Renal pelvis (tissue), 4 donors: ENCODE results near the gene ISYNA1. TPM values are rescaled to one million over a fixed set of nuclear protein-coding genes. Genes with fewer than 3 reads are reported as not detected.

ENCODE experiments used
- DNase-seq: peaks from one replicate; pipeline ENCODE4 v3.0.0-alpha.2; 2013
- polyA plus RNA-seq, 3 donors: library from polyadenylated mRNA; unstranded; fragments of 120-200 nt; gene quantifications; one replicate each; pipeline ENCODE4 v1.2.1, GENCODE V29; 2013; ENCODE audit not compliant: insufficient read length in 3 of 3

Gene ISYNA1
- polyA plus RNA-seq, 3 donors: 115 to 147 (median 133) TPM

DNA sequence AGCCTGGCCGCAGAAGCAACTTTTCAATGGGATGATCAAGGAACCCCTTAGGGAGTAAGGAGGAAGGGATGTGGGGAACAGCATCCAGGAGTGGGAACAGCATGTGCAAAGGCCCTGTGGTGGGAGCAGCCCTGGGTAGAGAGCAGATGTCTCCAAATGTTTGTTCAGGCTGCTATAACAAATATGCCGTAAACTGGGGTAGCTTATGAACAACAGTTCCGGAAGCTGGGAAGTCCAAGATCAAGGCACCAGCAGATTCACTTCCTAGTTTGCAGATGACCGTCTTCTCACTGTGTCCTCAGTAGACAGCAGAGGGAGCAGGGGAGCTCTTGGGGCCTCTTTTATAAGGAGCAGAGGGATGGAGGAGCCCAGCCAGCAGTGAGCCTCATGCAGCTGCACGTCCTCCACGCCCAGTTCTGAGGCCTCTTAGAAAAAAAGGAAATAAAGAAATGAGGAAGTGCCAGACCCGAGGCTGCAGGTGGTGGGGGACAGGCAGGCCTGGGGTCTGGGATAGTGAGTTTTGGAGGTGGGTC is 36.3 kb downstream of the ISYNA1 start:
- DNase-seq: no peak

DNA sequence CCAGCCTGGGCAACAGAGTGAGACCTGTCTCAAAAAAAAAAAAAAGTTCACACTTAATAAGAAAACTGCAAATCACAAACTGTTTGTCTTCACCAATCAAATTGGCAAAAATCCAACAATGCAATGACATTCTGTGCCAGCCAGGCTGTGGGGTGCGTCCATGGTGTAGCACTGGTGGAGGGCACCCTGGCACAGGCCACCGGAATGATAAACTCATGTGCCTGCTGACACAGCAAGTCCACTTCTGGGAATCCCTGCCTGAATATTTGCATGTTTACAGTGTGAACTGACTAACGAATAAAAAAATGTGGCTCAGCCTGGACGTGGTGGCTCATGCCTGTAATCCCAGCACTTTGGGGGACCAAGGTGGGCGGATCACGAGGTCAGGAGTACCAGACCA is 38.9 kb downstream of the ISYNA1 start:
- no peak for DNase-seq

DNA sequence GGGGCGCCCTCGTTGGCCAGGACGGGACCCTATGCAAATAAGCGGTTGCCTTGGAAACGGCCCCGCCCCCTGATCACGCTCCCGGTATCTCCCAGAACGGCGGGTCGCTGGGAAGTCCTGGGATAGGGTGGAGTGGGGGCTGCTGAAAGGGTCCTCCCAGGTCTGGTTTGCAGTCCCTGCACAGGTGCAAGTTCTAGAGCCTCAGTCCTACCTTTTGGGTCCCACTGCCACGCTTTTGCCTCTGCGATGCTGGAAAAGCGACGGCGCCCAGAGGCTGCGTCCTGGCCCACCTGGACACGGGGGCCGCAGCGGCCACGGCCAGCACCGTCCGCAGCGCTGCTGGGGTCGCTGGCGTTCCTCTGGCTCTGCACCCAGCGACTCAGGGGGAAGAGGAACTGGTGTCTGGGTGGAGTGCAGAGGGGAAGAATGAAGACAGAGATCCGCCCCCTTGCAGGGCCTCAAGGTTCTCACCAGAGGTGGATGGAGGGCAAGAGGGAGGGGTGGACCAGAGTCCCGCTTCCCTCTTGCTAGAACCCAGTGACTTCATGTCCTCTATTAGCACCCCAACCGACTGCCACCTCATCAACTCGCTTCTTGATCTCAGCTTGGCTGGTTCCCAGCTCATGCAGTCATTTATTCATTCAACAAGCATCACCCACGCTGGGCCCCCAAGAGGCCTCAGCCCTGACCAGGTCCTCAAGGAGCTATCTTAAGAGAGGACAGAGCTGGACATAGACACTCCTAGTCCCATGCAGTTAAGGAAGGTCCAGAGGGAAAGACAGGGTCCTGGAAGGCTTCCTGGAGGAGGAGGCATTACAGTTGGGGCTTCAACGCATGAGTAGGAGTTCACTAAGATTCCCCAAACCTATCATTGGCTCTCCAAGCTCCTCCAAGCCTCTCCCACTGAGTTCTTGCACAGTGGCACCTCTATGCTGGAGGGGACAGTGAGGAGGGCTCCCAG is 40.4 kb downstream of the ISYNA1 start, which contains the start of gene LRRC25:
Gene LRRC25, minus strand, starts transcription at position 381 of the 961 bp plus-strand sequence. CDS start 659 bp downstream, outside the sequence.
- no peak for DNase-seq

DNA sequence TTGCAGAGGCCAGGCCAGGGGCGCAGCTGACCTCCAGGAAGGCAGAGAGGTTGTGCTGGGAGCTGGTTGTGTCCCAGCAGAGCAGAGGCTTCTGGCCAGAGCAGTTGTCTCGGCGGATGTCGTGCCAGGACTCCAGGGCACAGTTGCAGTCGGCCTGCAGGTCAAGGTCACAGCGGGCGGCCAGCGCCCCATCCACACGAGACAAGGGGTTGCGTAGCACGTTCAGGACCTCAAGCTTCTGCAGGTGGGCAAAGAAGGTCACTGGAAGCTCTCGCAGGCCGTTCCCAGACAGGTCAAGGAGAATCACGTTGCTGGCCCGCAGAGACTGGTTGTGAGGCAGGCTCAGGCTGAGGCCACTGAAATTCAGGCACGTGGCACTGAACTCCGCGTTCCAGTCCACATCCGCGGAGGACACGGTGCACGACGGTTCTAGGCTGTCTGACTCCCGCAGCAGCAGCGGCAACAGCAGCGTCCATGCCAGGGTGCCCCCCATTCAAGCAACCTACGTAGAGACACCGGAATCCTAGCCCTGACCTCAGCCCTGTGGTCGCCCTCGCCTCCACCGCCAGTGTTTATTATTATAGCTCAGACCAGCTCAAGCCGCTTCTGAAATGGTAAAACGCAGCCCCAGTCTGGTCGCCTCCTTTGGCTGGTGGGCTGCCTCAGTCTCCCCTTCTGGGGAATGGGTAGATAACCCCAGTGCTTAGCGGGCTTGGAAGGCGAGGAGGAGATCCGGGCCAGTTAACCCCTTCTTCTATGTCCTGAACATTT is 41.3 kb downstream of the ISYNA1 start:
- DNase-seq: no peak

DNA sequence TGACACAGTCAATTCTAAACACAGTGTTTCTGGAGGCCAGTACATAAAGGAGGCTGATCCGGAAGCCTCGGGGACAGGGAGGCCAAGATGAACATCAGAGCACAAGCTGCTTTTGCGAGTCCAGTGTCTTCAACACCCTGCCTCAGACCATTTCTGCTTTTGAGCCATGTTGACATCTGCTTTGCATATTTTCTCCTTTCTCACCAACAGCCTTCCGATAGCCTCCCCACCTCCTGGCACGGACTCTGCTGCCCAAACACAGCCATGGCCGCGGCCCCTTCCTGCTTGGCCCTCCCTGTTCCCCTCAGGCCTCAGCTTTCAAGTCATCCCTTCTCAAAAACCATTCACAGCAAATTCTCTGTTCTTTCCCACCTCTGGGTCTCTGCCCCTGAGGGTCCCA is 44.1 kb downstream of the ISYNA1 start:
- DNase-seq: no peak

DNA sequence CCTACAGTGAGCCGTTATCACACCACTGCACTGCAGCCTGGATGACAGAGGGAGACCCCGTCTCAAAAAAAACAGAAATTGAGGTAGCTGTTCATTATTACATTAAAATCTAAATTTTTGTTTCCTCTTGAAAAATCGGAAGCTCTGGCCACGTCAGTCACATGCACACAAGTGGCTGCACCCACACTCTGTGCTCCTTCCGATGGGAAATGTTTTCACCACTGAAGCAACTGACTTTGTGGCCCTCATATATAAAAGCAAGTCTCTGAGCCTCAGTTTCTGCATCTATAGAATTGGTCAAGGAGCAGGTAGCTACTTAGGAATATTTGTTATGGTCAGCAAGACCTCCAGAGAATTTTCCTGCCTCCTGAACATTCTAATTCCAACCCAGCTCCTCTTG is 45.0 kb downstream of the ISYNA1 start:
- no peak for DNase-seq

DNA sequence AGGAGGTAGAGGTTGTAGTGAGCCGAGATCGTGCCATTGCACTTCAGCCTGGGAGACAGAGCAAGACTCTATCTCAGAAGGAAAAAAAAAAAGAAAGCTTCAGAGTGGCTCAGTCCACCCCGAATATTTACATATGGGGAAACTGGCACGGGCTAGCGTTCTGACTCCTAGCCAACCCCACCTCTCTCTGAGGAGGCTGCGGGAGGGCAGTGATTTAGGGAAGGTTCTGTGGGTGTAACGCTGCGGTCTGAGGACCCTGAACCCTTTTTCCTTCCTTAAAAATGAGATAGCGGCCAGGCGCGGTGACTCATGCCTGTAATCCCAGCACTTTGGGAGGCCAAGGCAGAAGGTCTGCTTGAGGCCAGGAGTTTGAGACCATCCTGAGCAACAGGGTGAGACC is 45.5 kb downstream of the ISYNA1 start:
- no peak for DNase-seq

DNA sequence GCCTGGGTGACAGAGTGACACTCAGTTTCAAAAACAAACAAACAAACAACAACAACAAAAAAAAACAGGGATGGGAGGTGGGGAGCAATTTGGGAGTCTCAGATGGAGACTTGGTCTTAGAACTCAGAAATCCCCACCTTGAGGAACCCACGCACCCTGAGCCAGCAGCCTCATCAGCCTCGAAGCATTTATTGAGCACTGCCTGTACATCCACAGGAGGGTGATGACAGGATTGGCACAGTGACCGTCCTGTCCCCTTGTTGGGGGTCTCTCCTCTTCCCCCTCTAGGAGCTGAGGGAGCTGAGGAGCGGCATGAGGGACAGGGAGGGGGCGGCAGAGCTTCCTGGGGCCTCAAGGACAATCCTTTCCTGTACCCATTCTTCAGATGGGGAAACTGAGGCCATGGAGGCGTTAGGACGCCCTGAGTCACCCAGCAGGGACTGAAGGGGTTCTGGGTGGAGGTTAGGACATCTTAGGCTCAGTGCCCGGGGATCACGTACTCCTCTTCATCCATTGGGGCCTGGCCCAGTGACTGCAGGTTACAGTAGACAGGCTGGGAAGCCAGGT is 46.3 kb downstream of the ISYNA1 start:
- DNase-seq: no peak

DNA sequence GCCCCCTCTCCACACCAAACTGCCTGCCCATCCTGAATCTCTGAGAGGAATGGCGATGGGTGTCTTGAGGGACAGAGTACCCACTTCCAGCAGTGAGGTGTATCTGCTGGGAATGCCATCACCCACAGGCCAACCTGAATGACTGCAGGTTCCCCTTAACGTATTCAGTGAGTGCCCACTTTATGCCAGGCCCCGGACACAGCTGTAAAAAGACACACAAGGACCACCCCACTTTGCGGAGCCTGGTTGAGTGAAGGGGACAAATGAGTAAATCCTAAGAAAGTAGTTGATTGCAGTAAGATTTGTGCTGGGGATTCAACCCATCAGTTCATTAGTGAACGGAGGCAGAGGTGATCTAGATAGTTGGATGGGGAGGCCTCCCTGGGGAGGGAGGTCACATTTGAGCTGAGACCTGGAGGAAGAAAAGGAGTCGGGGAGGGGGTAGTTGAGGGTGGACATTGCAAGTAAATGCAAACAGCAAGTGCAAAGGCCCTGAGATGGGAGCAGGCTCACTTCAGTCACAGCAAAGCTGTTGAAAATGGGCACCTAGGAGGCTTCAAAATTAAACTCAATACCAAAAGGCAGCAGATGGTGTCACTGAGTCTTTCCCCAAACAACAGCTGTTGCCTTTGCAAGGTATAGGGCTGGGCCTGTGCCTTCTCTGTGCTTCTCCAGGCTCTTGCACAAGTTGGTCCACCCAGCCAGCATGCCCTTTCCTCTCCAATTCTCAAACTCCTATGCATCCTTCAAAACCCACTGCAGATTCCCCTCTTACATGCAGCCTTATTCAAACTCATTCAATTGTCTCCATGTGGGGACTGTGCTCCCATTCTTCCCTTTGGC is 47.6 kb downstream of the ISYNA1 start:
- no peak for DNase-seq

DNA sequence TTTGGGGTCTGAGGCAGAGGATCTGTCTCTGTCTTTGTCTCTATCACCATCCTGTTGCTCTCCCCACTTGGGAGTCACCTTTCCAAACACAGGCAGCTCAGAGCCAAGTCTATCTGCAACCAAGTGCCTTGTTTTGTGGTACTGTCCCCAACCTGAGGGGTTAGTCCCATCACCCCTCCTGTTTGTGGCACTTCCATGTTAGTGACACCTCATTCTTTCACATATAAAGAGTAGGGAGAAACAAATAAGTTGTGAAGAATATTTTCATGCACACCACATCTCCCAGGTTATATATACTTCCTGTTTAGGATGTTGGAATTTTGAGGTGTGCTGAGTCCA is 48.2 kb downstream of the ISYNA1 start:
- DNase-seq: no peak

DNA sequence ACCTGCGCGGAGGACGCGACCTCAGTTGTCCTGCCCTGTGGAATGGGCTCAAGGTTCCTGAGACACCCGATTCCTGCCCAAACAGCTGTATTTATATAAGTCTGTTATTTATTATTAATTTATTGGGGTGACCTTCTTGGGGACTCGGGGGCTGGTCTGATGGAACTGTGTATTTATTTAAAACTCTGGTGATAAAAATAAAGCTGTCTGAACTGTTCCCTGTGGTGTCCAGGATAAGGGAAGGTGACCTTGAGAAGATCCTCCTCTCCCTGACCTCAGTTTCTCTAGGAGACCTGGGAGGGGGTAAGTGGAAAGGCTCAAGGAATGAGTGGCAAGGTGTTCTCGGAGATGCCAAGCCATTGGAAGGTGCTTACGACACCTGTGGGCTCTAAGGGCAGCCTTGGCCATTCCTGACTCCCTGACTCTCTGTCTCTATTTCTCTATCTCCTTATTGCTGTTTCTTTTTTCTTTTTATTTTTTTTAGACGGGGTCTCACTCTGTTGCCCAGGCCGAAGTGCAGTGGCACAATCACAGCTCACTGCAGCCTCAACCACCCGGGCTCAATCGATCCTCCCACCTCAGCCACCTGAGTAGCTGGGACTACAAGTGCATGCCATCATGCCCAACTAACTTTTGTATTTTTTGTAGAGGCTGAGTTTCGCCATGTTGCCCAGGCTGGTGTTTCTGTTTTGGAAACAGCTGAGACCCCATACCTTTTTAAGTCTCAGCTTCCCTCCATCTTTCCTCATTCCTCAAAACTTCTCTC is 48.8 kb downstream of the ISYNA1 start:
- DNase-seq: no peak

DNA sequence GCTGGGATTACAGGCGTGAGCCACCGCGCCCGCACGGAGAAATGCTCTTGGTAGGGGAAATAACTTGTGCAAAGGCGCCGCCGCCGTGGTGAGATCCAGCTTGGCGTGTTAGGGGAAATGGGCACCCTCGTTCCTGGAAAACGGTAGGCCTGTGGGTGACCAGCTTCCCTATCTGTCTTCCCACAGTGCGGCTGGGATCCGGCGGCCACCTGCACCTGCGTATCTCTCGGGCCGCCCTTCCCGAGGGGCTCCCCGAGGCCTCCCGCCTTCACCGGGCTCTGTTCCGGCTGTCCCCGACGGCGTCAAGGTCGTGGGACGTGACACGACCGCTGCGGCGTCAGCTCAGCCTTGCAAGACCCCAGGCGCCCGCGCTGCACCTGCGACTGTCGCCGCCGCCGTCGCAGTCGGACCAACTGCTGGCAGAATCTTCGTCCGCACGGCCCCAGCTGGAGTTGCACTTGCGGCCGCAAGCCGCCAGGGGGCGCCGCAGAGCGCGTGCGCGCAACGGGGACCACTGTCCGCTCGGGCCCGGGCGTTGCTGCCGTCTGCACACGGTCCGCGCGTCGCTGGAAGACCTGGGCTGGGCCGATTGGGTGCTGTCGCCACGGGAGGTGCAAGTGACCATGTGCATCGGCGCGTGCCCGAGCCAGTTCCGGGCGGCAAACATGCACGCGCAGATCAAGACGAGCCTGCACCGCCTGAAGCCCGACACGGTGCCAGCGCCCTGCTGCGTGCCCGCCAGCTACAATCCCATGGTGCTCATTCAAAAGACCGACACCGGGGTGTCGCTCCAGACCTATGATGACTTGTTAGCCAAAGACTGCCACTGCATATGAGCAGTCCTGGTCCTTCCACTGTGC is 49.6 kb downstream of the ISYNA1 start:
- peak; percentile 85 for DNase-seq

DNA sequence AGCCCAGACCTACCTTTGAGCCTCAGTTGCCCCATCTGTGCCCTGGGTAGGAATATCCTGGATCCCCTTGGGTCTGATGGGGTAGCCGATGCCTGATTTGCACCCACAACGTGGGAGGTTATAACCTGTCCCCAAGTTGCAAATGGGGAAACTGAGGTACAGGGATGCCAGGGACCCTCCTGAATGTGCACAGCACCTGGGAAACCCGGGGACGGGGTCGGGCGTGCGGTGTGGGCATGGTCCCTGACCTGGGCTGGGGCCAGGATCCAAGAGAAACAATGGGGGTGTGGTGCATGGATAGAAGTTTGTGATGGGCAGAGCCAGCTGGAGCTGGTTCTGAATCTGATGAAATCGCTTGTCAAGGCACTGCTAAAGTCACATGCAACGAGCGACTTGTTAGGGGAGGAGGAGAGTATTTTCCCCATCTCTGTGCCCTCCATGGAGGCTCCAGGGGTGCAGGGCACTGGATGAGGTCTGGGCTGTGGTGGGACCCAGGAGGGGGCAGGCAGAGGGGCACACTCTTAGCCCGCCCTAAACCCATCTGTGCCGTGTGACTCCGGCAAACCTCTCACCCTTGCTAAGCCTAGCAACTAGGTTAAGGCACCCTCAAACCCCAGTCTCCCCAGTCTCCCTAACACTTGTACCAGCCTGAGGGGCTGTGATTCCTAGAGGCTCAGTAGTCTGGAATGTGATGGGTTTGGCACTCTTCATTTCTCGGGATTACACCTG is 51.2 kb downstream of the ISYNA1 start:
- DNase-seq: no peak

DNA sequence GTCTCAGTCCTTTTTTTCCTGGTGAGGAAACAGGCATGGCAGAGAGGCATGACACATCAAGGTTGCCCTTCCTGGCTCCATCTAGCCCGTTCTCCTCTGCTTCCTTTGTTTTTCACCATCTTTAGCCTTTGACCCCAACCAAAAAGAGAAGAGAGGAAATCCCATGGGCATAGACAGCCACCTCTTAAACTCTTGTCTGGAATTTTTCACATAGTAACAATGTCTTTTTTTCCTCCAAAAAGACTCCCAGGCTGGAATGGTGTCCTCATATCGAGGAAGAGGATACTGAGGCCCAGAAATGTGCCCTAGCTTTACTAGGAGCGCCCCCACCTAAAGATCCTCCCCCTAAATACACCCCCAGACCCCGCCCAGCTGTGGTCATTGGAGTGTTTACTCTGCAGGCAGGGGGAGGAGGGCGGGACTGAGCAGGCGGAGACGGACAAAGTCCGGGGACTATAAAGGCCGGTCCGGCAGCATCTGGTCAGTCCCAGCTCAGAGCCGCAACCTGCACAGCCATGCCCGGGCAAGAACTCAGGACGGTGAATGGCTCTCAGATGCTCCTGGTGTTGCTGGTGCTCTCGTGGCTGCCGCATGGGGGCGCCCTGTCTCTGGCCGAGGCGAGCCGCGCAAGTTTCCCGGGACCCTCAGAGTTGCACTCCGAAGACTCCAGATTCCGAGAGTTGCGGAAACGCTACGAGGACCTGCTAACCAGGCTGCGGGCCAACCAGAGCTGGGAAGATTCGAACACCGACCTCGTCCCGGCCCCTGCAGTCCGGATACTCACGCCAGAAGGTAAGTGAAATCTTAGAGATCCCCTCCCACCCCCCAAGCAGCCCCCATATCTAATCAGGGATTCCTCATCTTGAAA is 52.0 kb downstream of the ISYNA1 start, which contains the start of gene GDF15:
Gene GDF15, plus strand, starts transcription at position 484 of the 868 bp plus-strand sequence. Its CDS starts 32 bp downstream, at position 516.
- DNase-seq: no peak

DNA sequence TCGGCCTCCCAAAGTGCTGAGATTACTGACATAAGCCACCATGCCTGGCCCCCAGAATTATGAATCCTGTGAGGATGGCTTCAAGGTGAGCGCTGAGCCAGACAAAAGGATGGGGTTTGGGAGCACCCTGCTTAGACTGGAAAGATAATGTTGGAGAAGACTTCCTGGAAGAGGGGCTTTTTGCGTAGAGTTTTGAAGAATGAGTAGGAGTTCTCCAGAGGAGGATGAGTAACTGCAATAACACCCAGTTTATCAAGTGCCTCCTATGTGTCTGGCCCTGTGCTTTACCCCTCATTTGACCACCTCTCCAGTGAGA is 52.6 kb downstream of the ISYNA1 start:
- DNase-seq: no peak

DNA sequence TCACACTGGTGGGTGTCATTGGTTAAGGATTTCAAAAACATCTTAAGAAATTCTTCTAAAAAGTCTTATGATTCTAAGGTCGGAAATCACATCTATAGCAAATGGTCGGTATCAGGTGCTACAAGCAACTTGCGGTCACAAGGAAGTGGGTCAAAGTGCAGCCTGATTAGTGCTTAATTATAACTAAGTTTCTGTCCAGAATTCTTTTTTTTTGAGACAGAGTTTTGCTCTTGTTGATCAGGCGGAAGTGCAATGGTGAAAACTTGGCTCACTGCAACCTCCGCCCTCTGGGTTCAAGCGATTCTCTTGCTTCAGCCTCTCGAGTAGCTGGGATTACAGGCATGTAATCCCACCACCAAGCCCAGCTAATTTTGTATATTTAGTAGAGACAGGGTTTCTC is 53.2 kb downstream of the ISYNA1 start:
- no peak for DNase-seq
